Pancreas (tissue), 10 donors: ENCODE measurements around the gene G0S2. TPM values are rescaled to one million over a fixed set of nuclear protein-coding genes. Genes with fewer than 3 reads are reported as not detected.

Source experiments
- ATAC-seq, 4 donors: fragments of 200-7000 bp; cut with Tn5 transposase; one replicate each; pipeline versions ENCODE4 v1.8.0 to v1.9.1; 2020; ENCODE audit warnings: mild to moderate bottlenecking in 4 of 4, moderate library complexity in 4 of 4
- DNase-seq, 6 donors: peaks; one replicate each; pipeline ENCODE4 v3.0.0-alpha.2; 2020
- FAIRE-seq: peaks from 2 replicates; lab custom pipeline; 2012; peaks lifted over from hg19 to GRCh38; lab: Jason Lieb, UNC
- H3K27ac ChIP-seq, 4 donors: fragments of 200-600 bp; sonication (generic); 1 replicate in 3 of 4; 2 replicates in 1 of 4; pipeline versions ENCODE4 v1.5.0 to v1.8.0; 2020
- H3K27me3 ChIP-seq, 4 donors: fragments of 200-600 bp; one replicate each; pipeline ENCODE4 v1.8.0; 2021
- H3K36me3 ChIP-seq, 3 donors: fragments of 200-600 bp; sonication (generic) in 1 of 3; one replicate each; pipeline versions ENCODE4 v1.5.0 to v1.8.0; 2020 to 2021
- H3K4me1 ChIP-seq, 3 donors: fragments of 200-600 bp; one replicate each; pipeline ENCODE4 v1.8.0; 2021
- H3K4me3 ChIP-seq, 4 donors: fragments of 200-600 bp; sonication (generic) in 2 of 4; one replicate each; pipeline versions ENCODE4 v1.5.0 to v1.8.0; 2020 to 2021
- H3K9me3 ChIP-seq, 4 donors: fragments of 200-600 bp; one replicate each; pipeline ENCODE4 v1.8.0; 2021
- CTCF ChIP-seq, 4 donors: fragments of 200-600 bp; sonication (generic) in 3 of 4; IDR thresholded peaks; one replicate each; pipeline versions ENCODE4 v1.5.0 to v1.8.0; 2021; ENCODE audit warnings: antibody characterized with exemption in 4 of 4
- WGBS, 2 donors: extraction: QIAGEN DNeasy Blood & Tissue Kit; methylation state at CpG; one replicate each; pipeline ENCODE4 v1.1.7; 2013; 5-methylcytosine and 5-hydroxymethylcytosine counted together
- intact Hi-C, 3 donors: fragments of 100-400 bp; cut with DNase I; formaldehyde crosslinking; loops; one replicate each; pipeline versions ENCODE4 v1.11.1 to v1.14.2; 2022
- polyA plus RNA-seq, 2 donors: library from polyadenylated mRNA; stranded (reverse); fragments of 200-250 nt; gene quantifications; one replicate each; pipeline ENCODE4 v1.2.3, GENCODE V29; 2013
- total RNA-seq, 6 donors: library from RNA; stranded (reverse); fragmentation: NEBNext Ultra II Directional in 4 of 6; extraction: Animal tissue kit (Norgen Biotek cat#: 25700) in 4 of 6; gene quantifications; one replicate each; pipeline versions ENCODE4 v1.2.1 to v1.2.4, GENCODE V29; 2021 to 2023
- donor health status: healthy with polysubstance abuse.
- donor health status: DM: no; HTN: no; CAD: no; lungs with moderate emphysema.
- donor health status: DM: no; HTN: no; CAD: no.
- donor health status: control.
- donor health status: control.
- donor health status: Bipolar disorder and iron deficiency.
- donor health status: DM: yes; HTN: yes; CAD: no.
- donor health status: DM: no; HTN: no; CAD: no.
- donor health status: DM: no; HTN: no; CAD: no.
- donor health status: DM: yes; HTN: yes; CAD: no.

The G0S2 gene
- total and polyA plus RNA-seq, 8 donors: 2.9 to 69.8 (median 15.7) TPM

GRCh38 chr1:209642816-209643215 lies 32.4 kb upstream of the G0S2 start:
- intact Hi-C loops: no loop called here
- Histone ChIP-seq H3K9me3 (no peaks in the 10 kb centered on the region), H3K4me1 (peaks cover 31 to 45% (median 44%) of the 10 kb centered on the region in 3 donors), H3K27ac (peak overlapping the region in 3 of 4 donors; percentile 4 to 85 (median 81)), H3K4me3 (no peak overlapping the region), H3K27me3 (no peaks in the 10 kb centered on the region), H3K36me3 (no peaks in the 10 kb centered on the region)
- peak in 1 of 6 donors; percentile 10 for DNase-seq
- TF ChIP-seq CTCF (IDR thresholded peaks at IDR 0.05): no peak
- ATAC-seq: peak in 3 of 4 donors; percentile 14 to 27 (median 21)
- no peak for FAIRE-seq
- 5 to 13% methylated on average over 3 of the region's 3 CpGs for WGBS, 2 donors

DNA sequence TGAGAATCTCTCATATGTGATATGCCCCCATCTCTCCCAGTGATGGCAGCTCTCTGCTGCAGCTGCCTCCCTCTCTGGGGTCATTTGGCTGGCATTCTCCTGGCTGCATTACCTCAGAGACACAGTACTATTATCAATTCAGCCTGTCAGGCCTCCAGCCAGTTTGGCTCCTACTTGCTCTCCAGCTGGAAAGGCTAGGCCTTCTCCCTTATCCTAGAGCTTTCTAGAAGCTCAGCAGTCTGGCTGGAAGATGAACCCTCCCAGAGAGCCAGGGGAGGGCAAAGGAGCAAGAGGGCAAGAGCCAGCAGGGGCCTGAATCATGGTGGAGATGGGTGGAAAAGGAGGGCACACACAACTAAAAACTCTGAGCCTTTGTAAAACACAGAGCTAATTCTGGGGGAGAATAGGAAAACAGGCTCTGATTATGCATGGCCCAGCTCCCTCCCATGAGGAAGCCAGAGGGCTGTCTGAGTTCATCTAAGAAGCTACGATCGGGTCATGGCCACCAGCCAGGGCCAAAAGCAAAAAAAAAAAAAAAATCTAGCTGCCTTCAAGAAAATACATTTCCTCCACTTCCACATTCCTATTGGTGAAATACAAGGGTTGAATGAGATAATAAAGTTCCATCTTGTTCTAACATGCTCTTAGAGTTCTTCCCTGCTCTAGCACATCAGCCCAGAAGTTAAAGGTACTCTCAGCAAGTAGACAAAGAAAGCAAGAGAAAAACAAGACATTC lies 31.8 kb upstream of the G0S2 start:
- ATAC-seq (peak; percentile 59 to 76 (median 74)), FAIRE-seq (no peak), DNase-seq (peak in 4 of 6 donors; percentile 38 to 76 (median 50))
- no peak overlapping the region for H3K4me3 ChIP-seq
- TF ChIP-seq CTCF (IDR thresholded peaks at IDR 0.05): no peak
- H3K9me3 ChIP-seq: no peaks in the 10 kb centered on the region
- H3K27ac ChIP-seq: peak overlapping the region in 3 of 4 donors; percentile 4 to 85 (median 81)
- whole genome bisulfite sequencing, 2 donors: 4 to 6% methylated on average over 2 of the region's 2 CpGs
- intact Hi-C loops: no loop called here
- H3K4me1 ChIP-seq: peaks cover 31 to 51% (median 45%) of the 10 kb centered on the region in 3 donors
- no peaks in the 10 kb centered on the region for H3K36me3 ChIP-seq
- no peaks in the 10 kb centered on the region for H3K27me3 ChIP-seq

DNA sequence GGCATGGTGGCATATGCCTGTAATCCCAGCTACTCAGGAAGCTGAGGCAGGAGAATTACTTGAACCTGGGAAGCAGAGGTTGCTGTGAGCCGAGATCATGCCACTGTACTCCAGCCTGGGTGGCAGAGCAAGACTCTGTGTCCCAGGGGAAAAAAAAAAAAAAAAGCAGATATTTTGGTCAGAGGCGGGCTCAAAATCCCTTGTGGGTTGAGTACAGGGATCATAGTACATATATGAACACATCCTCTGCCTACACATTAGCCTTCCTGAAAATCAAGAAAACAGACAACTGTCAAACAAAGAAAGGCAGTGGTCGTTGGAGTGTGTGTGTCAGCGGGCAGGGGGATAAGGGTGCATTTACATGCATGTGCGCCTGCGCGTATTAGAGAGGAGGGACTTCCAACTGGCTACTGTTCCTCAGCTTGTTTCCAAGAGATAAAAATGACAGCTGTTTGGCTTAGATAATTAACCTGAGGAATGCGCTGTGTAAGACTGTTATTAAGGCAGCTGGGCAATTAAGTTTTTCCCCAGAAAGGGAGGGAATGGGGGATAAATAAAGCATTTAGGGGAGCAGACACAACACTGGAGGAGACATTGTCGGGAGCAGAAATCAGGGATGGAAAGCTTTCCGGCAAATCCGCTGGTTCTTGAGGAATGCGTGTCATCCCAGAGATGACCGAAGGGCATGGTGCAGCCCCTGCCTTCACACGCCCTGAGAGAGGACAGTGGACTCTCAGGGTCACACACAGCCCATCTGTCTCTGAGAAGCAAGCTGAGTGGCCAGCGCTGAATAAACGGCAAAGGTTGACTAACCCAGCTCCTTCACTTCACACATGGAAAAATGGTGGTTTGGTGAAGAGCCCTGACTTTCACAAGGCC lies 29.4 kb upstream of the G0S2 start:
- Histone ChIP-seq H3K4me1 (peaks cover 41 to 71% (median 52%) of the 10 kb centered on the region in 3 donors), H3K27me3 (no peaks in the 10 kb centered on the region), H3K27ac (no peak overlapping the region), H3K4me3 (no peak overlapping the region), H3K9me3 (no peaks in the 10 kb centered on the region), H3K36me3 (no peaks in the 10 kb centered on the region)
- DNase-seq (no peak), ATAC-seq (peak in 2 of 4 donors; percentile 26 to 47), FAIRE-seq (no peak)
- WGBS, 2 donors: 36 to 44% methylated on average over 16 of the region's 16 CpGs
- intact Hi-C loops: no loop called here
- no peak for TF ChIP-seq CTCF (IDR thresholded peaks at IDR 0.05)

DNA sequence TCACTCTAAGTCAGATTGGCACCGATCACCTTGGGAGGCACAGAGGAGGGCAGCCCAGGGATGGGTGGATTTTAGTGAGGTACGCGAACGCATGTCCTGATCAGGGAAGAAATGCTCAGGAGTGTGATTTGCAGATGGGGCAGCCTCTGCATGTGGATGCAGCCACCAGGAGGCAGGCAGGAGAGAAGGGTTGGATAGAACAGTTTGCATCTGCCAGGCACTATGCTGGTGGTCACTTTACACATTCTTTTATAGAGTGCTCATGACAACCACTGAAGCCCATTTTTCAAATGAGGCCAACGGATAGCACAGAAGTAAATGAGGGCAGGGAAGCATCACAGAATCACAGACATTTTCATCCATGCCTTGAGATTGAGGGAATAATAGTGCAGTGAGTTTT lies 28.7 kb upstream of the G0S2 start:
- H3K27me3 ChIP-seq: no peaks in the 10 kb centered on the region
- TF ChIP-seq CTCF (IDR thresholded peaks at IDR 0.05): no peak
- DNase-seq (no peak), ATAC-seq (no peak), FAIRE-seq (no peak)
- H3K4me3 ChIP-seq: no peak overlapping the region
- no peak overlapping the region for H3K27ac ChIP-seq
- H3K4me1 ChIP-seq: peaks cover 41 to 71% (median 49%) of the 10 kb centered on the region in 3 donors
- intact Hi-C loops: no loop called here
- 88 to 90% methylated on average over 5 of the region's 5 CpGs for WGBS, 2 donors
- no peaks in the 10 kb centered on the region for H3K9me3 ChIP-seq
- no peaks in the 10 kb centered on the region for H3K36me3 ChIP-seq
